IMR-90 (cell line): ENCODE data around the gene ZNF214. TPM values are rescaled to one million over a fixed set of nuclear protein-coding genes. Genes with fewer than 3 reads are reported as not detected.

ENCODE experiments used
- ATAC-seq: fragments of 200-7000 bp; cut with Tn5 transposase; 2 replicates; pipeline ENCODE4 v1.9.1; 2020; ENCODE audit warnings: low read depth, mild to moderate bottlenecking, moderate library complexity
- BruUV-seq: library from RNA; stranded (reverse); fragments of 400-500 nt; replicated peaks from 2 replicates; lab custom pipeline; 2021; lab: Mats Ljungman, UMichigan
- CTCF ChIA-PET: fragments of 300-600 bp; formaldehyde crosslinking; extraction: SDS; loops from one replicate; lab custom pipeline; 2021; ENCODE audit warnings: antibody characterized with exemption; lab: Yijun Ruan, JAX
- POLR2A ChIA-PET: fragments of 300-600 bp; sonication (Branson Sonifier 250); formaldehyde crosslinking; loops from one replicate; lab custom pipeline; 2022; ENCODE audit warnings: antibody characterized with exemption; ENCODE audit not compliant: unreplicated experiment; lab: Charles Lee
- DNase-seq: peaks from one replicate; pipeline ENCODE4 v3.0.0; 2013
- H2AFZ ChIP-seq: replicated peaks from 2 replicates; pipeline ENCODE3; 2013; ENCODE audit warnings: low read length, mild to moderate bottlenecking; ENCODE audit not compliant: poor library complexity
- H2AK5ac ChIP-seq: 2 replicates; pipeline ENCODE4 v1.6.1; 2013; ENCODE audit warnings: low read depth, low read length, inconsistent platforms
- H2AK9ac ChIP-seq: replicated peaks from 2 replicates; pipeline ENCODE3; 2013; ENCODE audit warnings: mild to moderate bottlenecking, low read depth, low read length, moderate library complexity; ENCODE audit not compliant: poor library complexity
- H2BK120ac ChIP-seq: 2 replicates; pipeline ENCODE4 v1.6.1; 2013; ENCODE audit warnings: low read depth, low read length, inconsistent platforms
- H2BK15ac ChIP-seq: 3 replicates; pipeline ENCODE4 v1.6.1; 2013; ENCODE audit warnings: low read depth, low read length, inconsistent platforms
- H2BK20ac ChIP-seq: 2 replicates; pipeline ENCODE4 v1.6.1; 2013; ENCODE audit warnings: low read depth, mild to moderate bottlenecking, inconsistent platforms, low read length, moderate library complexity
- H2BK5ac ChIP-seq: 2 replicates; pipeline ENCODE4 v1.6.1; 2013; ENCODE audit warnings: mild to moderate bottlenecking, low read depth, low read length, inconsistent platforms; ENCODE audit not compliant: poor library complexity, severe bottlenecking
- H3K14ac ChIP-seq: replicated peaks from 2 replicates; pipeline ENCODE4 v1.6.1; 2013; ENCODE audit warnings: low read depth, low read length, inconsistent platforms
- H3K18ac ChIP-seq: 2 replicates; pipeline ENCODE4 v1.6.1; 2013; ENCODE audit warnings: low read depth, low read length, control low read depth
- H3K23ac ChIP-seq: 2 replicates; pipeline ENCODE4 v1.6.1; 2013; ENCODE audit warnings: low read depth, low read length, inconsistent platforms
- H3K27ac ChIP-seq: 2 replicates; pipeline ENCODE4 v1.5.1; 2013; ENCODE audit warnings: mild to moderate bottlenecking, control low read depth, low read length; ENCODE audit not compliant: insufficient read depth
- H3K27me3 ChIP-seq: 2 replicates; pipeline ENCODE4 v1.6.1; 2013; ENCODE audit warnings: low read length; ENCODE audit not compliant: control insufficient read depth, insufficient read depth
- H3K36me3 ChIP-seq: 2 replicates; pipeline ENCODE4 v1.6.1; 2013; ENCODE audit warnings: low read length, mixed read lengths; ENCODE audit not compliant: control insufficient read depth, insufficient read depth
- H3K4ac ChIP-seq: 2 replicates; pipeline ENCODE4 v1.6.1; 2013; ENCODE audit warnings: low read depth, low read length, inconsistent platforms
- H3K4me1 ChIP-seq: 2 replicates; pipeline ENCODE4 v1.6.1; 2013; ENCODE audit warnings: low read length, mixed read lengths; ENCODE audit not compliant: control insufficient read depth, insufficient read depth
- H3K4me2 ChIP-seq: 2 replicates; pipeline ENCODE4 v1.6.1; 2013; ENCODE audit warnings: low read depth, mild to moderate bottlenecking, control low read depth, low read length, moderate library complexity
- H3K4me3 ChIP-seq: 2 replicates; pipeline ENCODE4 v1.5.1; 2013; ENCODE audit warnings: low read depth, mild to moderate bottlenecking, control low read depth, low read length, moderate library complexity; ENCODE audit not compliant: insufficient read depth
- H3K56ac ChIP-seq: 2 replicates; pipeline ENCODE4 v1.6.1; 2013; ENCODE audit warnings: low read length, inconsistent platforms; ENCODE audit not compliant: insufficient read depth; ENCODE audit errors: extremely low read depth
- H3K79me1 ChIP-seq, 2 experiments: 2 replicates each; pipeline ENCODE4 v1.6.1; 2013; ENCODE audit warnings: low read length in 2 of 2, inconsistent platforms in 1 of 2, low read depth in 1 of 2
- H3K9ac ChIP-seq: 2 replicates; pipeline ENCODE4 v1.6.1; 2013; ENCODE audit warnings: low read depth, low read length, control low read depth
- H3K9me1 ChIP-seq: 2 replicates; pipeline ENCODE4 v1.6.1; 2013; ENCODE audit warnings: low read length, inconsistent platforms; ENCODE audit not compliant: insufficient read depth
- H3K9me3 ChIP-seq: 2 replicates; pipeline ENCODE4 v1.6.1; 2013; ENCODE audit warnings: low read length; ENCODE audit not compliant: control insufficient read depth, insufficient read depth
- H4K20me1 ChIP-seq: 2 replicates; pipeline ENCODE4 v1.6.1; 2013; ENCODE audit warnings: low read length, inconsistent platforms; ENCODE audit not compliant: insufficient read depth
- H4K5ac ChIP-seq: 2 replicates; pipeline ENCODE4 v1.6.1; 2013; ENCODE audit warnings: mild to moderate bottlenecking, low read depth, low read length, control low read depth
- H4K8ac ChIP-seq, 2 experiments: 2 replicates each; pipeline ENCODE4 v1.6.1; 2013; ENCODE audit warnings: low read depth in 2 of 2, low read length in 2 of 2, control low read depth in 1 of 2, inconsistent platforms in 1 of 2
- H4K91ac ChIP-seq: 2 replicates; pipeline ENCODE4 v1.6.1; 2013; ENCODE audit warnings: low read depth, low read length, inconsistent platforms; ENCODE audit not compliant: insufficient read depth
- FOS ChIP-seq: fragments of 150-350 bp; IDR thresholded peaks from 2 replicates; pipeline ENCODE4 v1.6.1; 2016; ENCODE audit warnings: low read depth, low read length
- MAFK ChIP-seq: IDR thresholded peaks from 2 replicates; pipeline ENCODE4 v1.6.1; 2012; ENCODE audit warnings: low read depth, low read length, improper control_type of control experiment
- SMC3 ChIP-seq: fragments of 150-350 bp; IDR thresholded peaks from 2 replicates; pipeline ENCODE4 v1.6.1; 2016; ENCODE audit warnings: low read depth, mild to moderate bottlenecking, antibody characterized with exemption, low read length, moderate library complexity
- WGBS, 2 experiments: methylation state at CpG; one replicate each; pipeline versions ENCODE4 v1.1.5 to v1.1.7; 2013; ENCODE audit warnings: missing lambda C conversion rate in 2 of 2; ENCODE audit not compliant: insufficient read length in 1 of 2; ENCODE audit errors: extremely low coverage in 2 of 2; 5-methylcytosine and 5-hydroxymethylcytosine counted together
- dilution Hi-C: fragments of 300-500 bp; cut with HindIII; formaldehyde crosslinking; loops from one replicate; pipeline ENCODE4 v1.14.3; 2018; ENCODE audit warnings: low sequenced_read_pairs; ENCODE audit not compliant: unreplicated experiment
- in situ Hi-C: fragments of 300-500 bp; cut with MboI; formaldehyde crosslinking; loops from 3 replicates; pipeline ENCODE4 v1.14.3; 2019; ENCODE audit warnings: low sequenced_read_pairs, inconsistent platforms, mixed read lengths
- intact Hi-C: fragments of 100-400 bp; cut with micrococcal nuclease; formaldehyde crosslinking; loops from 2 replicates; pipeline ENCODE4 v1.10.0; 2022
- polyA plus RNA-seq, 3 experiments: library from polyadenylated mRNA; depleted of rRNA; stranded (reverse); fragments of >200 nt; gene quantifications; 2 replicates each; pipeline ENCODE4 v1.2.3, GENCODE V29; 2012; ENCODE audit warnings: low replicate concordance in 1 of 3
- total RNA-seq: library from RNA; depleted of rRNA; stranded (reverse); fragments of >200 nt; gene quantifications from 2 replicates; pipeline ENCODE4 v1.2.3, GENCODE V29; 2012

Gene ZNF214
- total and polyA plus RNA-seq, 2 of the 4 experiments (the other 2 are of a cell fraction) = 0.82 to 2.5 TPM

DNA sequence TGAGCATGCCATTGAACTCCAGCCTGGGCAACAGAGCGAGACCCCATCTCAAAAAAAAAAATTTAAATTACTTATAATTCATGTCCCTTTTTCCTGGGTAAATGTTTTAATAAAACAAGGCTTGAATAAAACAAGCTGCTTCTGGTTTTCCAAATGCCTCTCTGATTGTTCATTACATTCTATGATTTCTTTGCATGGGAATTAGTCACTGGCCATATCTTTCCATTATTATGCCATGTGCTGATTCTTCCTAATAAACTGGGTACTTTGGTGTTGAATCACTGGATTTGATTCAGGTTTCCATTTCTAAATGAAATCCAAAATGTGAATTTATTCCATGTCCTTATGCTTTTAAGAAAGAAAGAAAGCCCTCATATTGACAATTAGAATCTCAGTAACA is 51.3 kb downstream of the ZNF214 start:
- H3K27me3 ChIP-seq = no peaks in the 10 kb centered on the region
- no peak overlapping the region for H3K23ac ChIP-seq
- H3K4me1 ChIP-seq = peaks cover 2% of the 10 kb centered on the region; the same call in 1 of the 2 replicates
- H3K18ac ChIP-seq = peak overlapping the region; percentile 71; the same call in 1 of the 2 replicates
- no peaks in the 10 kb centered on the region for H4K20me1 ChIP-seq
- H2AK5ac ChIP-seq = peak overlapping the region; percentile 33; the same call in 1 of the 2 replicates
- no peak overlapping the region for H2AK9ac ChIP-seq
- no peak overlapping the region for H3K9ac ChIP-seq
- H2BK120ac ChIP-seq = 0 out of 2 replicates have a peak overlapping the region, but pooled peaks have one; percentile 29
- H3K56ac ChIP-seq = no peak overlapping the region
- no peak overlapping the region for H2BK15ac ChIP-seq
- ATAC-seq (peak; percentile 70), DNase-seq (peak; percentile 82)
- TF ChIP-seq MAFK (no peak), SMC3 (no peak), FOS (peak; percentile 63)
- ChIA-PET POLR2A (interaction anchor here (0.6 kb wide), 1 partner anchor 10 kb away, joined by 3 read pairs; no protein-coding TSS in a partner anchor), CTCF (no interaction called here)
- no CpG with 5 or more reads among the region's 1 CpG for WGBS, 2 experiments
- H2AFZ ChIP-seq = no peak overlapping the region
- H4K91ac ChIP-seq = no peak overlapping the region
- H3K4me3 ChIP-seq = no peak overlapping the region
- no peaks in the 10 kb centered on the region for H3K79me1 ChIP-seq
- peak overlapping the region; percentile 91 for H2BK5ac ChIP-seq
- peak overlapping the region; percentile 65; the same call in 1 of the 2 replicates for H3K4me2 ChIP-seq
- H4K8ac ChIP-seq = peak overlapping the region; percentile 14 to 55; a peak in 1 of 4 replicates
- no peaks in the 10 kb centered on the region for H3K9me3 ChIP-seq
- dilution Hi-C loops = no loop called here
- H3K14ac ChIP-seq = no peak overlapping the region; the same call in 1 of the 2 replicates
- BruUV-seq = no TSS peak
- no peak overlapping the region; the same call in 1 of the 2 replicates for H4K5ac ChIP-seq
- intact Hi-C loops = no loop called here
- in situ Hi-C loops = no loop called here
- no peak overlapping the region for H2BK20ac ChIP-seq
- H3K27ac ChIP-seq = peak overlapping the region; percentile 40
- H3K9me1 ChIP-seq = no peaks in the 10 kb centered on the region
- H3K36me3 ChIP-seq = no peaks in the 10 kb centered on the region
- no peak overlapping the region for H3K4ac ChIP-seq
